ENCODE measurements around the gene FARS2.
"Not testable (repeated sequence)": the region's sequence is repeated elsewhere in the genome, so short reads cannot be mapped to it uniquely, and the experiment has no call there.

Gene FARS2

GRCh38 chr6:5698318-5698717 is 437.0 kb downstream of the FARS2 start:
- no peak overlapping the region for H3K27ac ChIP-seq
- DNase-seq (ENCODE audit: low spot score): no peak
- CTCF ChIA-PET: no interaction called here
- TF ChIP-seq, protein P1, sequence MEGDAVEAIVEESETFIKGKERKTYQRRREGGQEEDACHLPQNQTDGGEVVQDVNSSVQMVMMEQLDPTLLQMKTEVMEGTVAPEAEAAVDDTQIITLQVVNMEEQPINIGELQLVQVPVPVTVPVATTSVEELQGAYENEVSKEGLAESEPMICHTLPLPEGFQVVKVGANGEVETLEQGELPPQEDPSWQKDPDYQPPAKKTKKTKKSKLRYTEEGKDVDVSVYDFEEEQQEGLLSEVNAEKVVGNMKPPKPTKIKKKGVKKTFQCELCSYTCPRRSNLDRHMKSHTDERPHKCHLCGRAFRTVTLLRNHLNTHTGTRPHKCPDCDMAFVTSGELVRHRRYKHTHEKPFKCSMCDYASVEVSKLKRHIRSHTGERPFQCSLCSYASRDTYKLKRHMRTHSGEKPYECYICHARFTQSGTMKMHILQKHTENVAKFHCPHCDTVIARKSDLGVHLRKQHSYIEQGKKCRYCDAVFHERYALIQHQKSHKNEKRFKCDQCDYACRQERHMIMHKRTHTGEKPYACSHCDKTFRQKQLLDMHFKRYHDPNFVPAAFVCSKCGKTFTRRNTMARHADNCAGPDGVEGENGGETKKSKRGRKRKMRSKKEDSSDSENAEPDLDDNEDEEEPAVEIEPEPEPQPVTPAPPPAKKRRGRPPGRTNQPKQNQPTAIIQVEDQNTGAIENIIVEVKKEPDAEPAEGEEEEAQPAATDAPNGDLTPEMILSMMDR (conservative IDR thresholded peaks at IDR 0.05; ENCODE audit: low read depth): no peak
- POLR2A ChIA-PET (ENCODE audit: low non-redundant PET): no interaction called here

GRCh38 chr6:5699064-5699463 is 437.8 kb downstream of the FARS2 start:
- POLR2A ChIA-PET (ENCODE audit: low non-redundant PET); CTCF ChIA-PET; DNase-seq (ENCODE audit: low spot score); H3K27ac ChIP-seq: not testable (repeated sequence)

DNA sequence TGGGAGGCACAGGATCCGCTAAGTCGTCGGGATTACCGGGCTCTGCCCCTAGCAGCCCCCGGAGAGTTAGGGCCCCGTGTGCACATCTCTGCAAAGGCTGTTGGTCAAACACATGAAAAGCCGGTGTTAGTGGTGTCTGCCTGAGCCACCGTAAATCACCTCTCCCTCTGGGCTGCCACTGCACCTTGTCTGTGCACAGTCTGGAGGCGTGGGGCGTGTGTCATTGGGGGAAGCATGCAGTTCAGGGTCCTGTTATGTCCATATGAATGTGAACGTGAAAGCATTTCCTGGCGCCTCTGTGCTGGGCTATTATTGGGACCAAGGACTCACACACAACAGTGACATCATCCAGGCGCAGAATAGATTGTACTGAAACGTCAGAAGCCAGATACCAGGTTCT is 439.9 kb downstream of the FARS2 start:
- ChIA-PET CTCF (no interaction called here), POLR2A (ENCODE audit: low non-redundant PET) (no interaction called here)
- DNase-seq (ENCODE audit: low spot score): no peak

GRCh38 chr6:5704708-5705107 is 443.4 kb downstream of the FARS2 start:
- no peak overlapping the region for H3K27ac ChIP-seq
- ChIA-PET POLR2A (ENCODE audit: low non-redundant PET) (no interaction called here), CTCF (no interaction called here)
- DNase-seq (ENCODE audit: low spot score): no peak
- TF ChIP-seq, protein P1 (conservative IDR thresholded peaks at IDR 0.05; ENCODE audit: low read depth): no peak

More for the DNA sequence above, 439.9 kb downstream of the FARS2 start:
- H3K27ac ChIP-seq: no peak overlapping the region
- TF ChIP-seq, protein P1 (conservative IDR thresholded peaks at IDR 0.05; ENCODE audit: low read depth): no peak

DNA sequence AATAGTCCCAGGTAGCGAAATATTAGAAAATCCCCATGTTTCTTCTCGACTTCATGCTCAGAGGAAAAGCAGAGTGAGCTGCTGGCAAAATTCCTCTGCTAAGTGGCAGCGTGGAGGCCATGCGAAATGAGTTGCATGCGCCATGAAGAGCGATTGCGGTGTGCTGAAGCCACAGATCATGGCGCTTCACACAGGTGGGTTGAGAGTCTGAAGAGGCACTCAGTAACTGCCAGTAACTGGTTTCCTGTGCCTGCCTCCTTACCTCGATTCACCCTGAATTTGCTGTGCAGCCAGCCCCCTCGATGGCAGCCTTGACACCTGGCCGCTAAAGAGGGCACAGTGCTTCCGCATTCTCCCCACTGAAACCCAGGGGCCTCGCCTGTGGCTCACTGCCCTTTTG is 443.9 kb downstream of the FARS2 start:
- no peak overlapping the region for H3K27ac ChIP-seq
- no peak for DNase-seq (ENCODE audit: low spot score)
- ChIA-PET CTCF (no interaction called here), POLR2A (ENCODE audit: low non-redundant PET) (no interaction called here)
- TF ChIP-seq, protein P1 (conservative IDR thresholded peaks at IDR 0.05; ENCODE audit: low read depth): no peak

DNA sequence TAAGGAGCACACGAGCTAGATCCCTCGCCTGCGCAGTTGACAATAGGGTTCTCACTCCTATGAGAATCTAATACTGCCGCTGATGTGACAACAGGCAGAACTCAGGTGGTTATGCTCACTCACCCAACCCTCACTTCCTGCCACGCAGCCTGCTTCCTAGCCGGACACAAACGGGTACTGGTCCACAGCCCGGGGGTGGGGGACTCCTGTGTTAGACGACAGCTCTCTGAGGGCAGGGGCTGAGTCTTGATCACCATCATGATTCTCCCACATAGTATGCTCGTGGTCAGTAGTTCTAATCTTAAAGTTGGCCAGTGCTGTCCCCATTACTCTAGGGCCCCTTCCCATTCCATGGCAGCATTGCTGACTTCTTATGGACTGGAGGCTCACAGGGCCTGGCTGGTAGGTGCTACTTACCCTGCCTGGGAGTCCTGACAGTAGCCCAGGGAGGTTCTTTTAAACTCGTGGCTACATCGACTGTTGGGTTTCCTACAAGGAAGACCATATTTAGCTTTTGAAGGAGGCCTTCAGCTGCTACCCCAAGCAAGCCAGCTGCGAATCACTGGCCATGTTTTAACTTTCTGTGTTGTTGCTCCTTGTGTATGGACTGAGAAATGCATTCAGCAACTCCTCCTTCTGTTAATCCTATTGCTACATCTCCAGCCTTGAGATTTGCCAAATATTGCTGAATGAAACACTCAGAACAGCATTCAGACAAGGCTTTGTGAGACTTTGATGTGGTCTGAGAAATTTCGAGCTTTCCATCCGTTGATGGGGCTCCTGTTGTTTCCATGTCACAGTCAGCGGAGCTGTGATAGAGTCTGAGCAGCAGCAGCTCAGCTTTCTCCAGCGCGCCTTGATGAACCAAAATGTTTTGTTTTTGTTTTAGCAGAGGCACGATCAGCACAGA is 445.1 kb downstream of the FARS2 start:
- TF ChIP-seq, protein P1 (conservative IDR thresholded peaks at IDR 0.05; ENCODE audit: low read depth): no peak
- ChIA-PET CTCF (interaction anchor here (0.6 kb wide), 1 partner anchor 311 kb away, joined by 4 read pairs; no protein-coding TSS in a partner anchor), POLR2A (ENCODE audit: low non-redundant PET) (no interaction called here)
- DNase-seq (ENCODE audit: low spot score): no peak
- no peak overlapping the region for H3K27ac ChIP-seq

DNA sequence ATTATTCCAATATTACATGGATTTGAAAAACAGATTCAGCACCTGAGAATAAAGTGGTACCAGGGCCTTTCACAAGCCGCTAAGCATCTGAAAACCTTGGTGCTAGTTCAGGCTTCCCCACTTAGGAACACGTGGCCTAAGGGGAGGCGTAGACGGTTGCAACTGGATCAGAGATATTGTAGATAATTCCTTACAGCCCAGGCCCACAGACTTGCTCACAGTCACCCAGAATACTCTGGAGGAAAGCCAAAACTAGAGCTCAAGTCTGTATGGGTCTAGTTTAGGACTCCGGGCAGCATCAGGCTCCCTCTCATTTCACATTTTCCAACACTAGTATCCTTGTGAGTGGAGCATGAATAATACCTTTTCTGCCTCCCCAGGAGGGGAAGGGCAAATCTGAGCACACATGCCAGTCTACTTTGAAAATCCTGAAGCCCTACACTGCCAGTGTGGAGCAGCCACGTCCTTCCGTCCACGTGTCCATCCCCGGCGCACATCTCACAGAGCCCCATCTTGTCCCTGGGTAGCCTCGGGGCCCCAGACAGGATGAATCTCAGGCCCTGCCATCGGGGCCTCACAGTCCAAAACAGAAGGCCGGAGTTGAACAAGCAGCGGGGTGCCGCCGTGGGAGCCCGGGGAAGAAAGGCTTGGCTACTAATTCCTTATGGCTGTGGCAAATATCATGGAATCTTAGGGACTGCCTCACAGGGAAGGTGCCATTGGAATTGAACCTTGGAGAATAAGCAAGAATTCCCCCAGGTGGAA is 446.1 kb downstream of the FARS2 start:
- ChIA-PET CTCF (no interaction called here), POLR2A (ENCODE audit: low non-redundant PET) (no interaction called here)
- TF ChIP-seq, protein P1 (conservative IDR thresholded peaks at IDR 0.05; ENCODE audit: low read depth): no peak
- no peak overlapping the region for H3K27ac ChIP-seq
- DNase-seq (ENCODE audit: low spot score): no peak
